ENCODE results near the gene ARNT2. TPM values are rescaled to one million over a fixed set of nuclear protein-coding genes. Genes with fewer than 3 reads are reported as not detected.

ARNT2 gene
- total RNA-seq, 1 donor: 20.7 TPM

- no peak overlapping the region for H3K4me3 ChIP-seq (ENCODE audit: low read depth, low read length)
- TF ChIP-seq CTCF (IDR thresholded peaks at IDR 0.05; ENCODE audit: insufficient read depth, low read depth, low read length): no peak
- DNase-seq (ENCODE audit: low read depth): no peak
Measured at GRCh38 chr15:80591471-80591870, 187.3 kb downstream of the ARNT2 start.

GRCh38 chr15:80591938-80592825 lies 188.0 kb downstream of the ARNT2 start:
- no peak for TF ChIP-seq CTCF (IDR thresholded peaks at IDR 0.05; ENCODE audit: insufficient read depth, low read depth, low read length)
- no peak for DNase-seq (ENCODE audit: low read depth)
- no peak overlapping the region for H3K4me3 ChIP-seq (ENCODE audit: low read depth, low read length)

DNA sequence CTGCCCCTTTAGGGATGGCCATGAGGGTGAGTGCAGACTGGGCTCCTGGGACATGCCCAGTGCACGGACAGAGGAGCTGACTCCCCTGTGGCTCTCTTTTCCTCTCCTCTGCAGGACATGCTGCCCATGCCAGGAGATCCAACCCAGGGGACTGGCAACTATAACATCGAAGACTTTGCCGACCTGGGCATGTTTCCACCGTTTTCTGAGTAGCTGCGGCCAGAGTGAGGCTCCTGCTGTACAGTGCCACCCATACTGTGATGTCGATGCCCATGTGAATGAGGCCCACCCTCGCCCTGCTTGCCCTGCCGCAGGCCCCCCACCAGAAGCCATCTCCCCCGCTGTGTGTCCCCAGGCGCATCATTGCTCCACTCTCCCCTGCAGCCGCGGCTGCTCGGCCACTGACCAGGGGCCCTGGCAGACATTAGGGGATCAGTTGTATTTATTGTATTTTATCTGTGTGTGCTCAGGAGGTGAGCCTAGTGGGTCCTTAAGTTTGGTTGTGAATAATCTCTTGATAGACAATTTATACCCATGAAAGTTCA lies 189.4 kb downstream of the ARNT2 start:
- H3K4me3 ChIP-seq (ENCODE audit: low read depth, low read length): no peak overlapping the region
- no peak for TF ChIP-seq CTCF (IDR thresholded peaks at IDR 0.05; ENCODE audit: insufficient read depth, low read depth, low read length)
- no peak for DNase-seq (ENCODE audit: low read depth)

- no peak for TF ChIP-seq CTCF (IDR thresholded peaks at IDR 0.05; ENCODE audit: insufficient read depth, low read depth, low read length)
- H3K4me3 ChIP-seq (ENCODE audit: low read depth, low read length): no peak overlapping the region
- no peak for DNase-seq (ENCODE audit: low read depth)
Measured at GRCh38 chr15:80594091-80594889, 190.1 kb downstream of the ARNT2 start.

DNA sequence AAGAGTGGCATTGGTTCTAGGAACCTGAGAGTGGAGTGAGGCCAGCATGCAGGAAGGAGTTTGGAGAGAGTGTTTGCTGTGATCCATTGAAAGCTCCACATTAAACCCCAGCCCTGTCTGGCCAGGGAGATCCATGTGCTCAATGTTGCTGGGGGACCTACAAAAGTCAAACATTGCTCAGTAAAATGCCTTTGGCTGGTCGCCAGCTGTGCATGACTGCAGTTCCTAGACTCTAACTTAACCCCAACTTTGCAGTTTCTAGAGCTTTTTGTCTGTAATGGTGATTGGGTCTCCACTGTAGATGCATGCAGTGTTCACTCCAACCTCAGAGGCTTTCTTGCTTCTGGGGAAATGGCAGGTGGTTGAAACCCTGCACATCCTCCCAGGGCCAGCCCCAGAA lies 191.2 kb downstream of the ARNT2 start:
- peak; percentile 29 for DNase-seq (ENCODE audit: low read depth)
- H3K4me3 ChIP-seq (ENCODE audit: low read depth, low read length): no peak overlapping the region
- no peak for TF ChIP-seq CTCF (IDR thresholded peaks at IDR 0.05; ENCODE audit: insufficient read depth, low read depth, low read length)

- DNase-seq (ENCODE audit: low read depth): no peak
- TF ChIP-seq CTCF (IDR thresholded peaks at IDR 0.05; ENCODE audit: insufficient read depth, low read depth, low read length): no peak
- no peak overlapping the region for H3K4me3 ChIP-seq (ENCODE audit: low read depth, low read length)
Measured at GRCh38 chr15:80596521-80596976, 192.4 kb downstream of the ARNT2 start.
